NT2/D1 (cell line): ENCODE data around the gene AHSG.
A peak's percentile ranks its signal among the peaks of the same experiment; 100 is the strongest.

Experiments used
- DNase-seq: peaks from one replicate; pipeline ENCODE4 v3.0.0-alpha.2; 2011; ENCODE audit warnings: low read depth, low spot score
- H3K27me3 ChIP-seq: 2 replicates; pipeline ENCODE4 v1.6.0; 2011; ENCODE audit warnings: mild to moderate bottlenecking; ENCODE audit not compliant: insufficient read length, insufficient read depth
- H3K36me3 ChIP-seq: 2 replicates; pipeline ENCODE4 v1.6.1; 2011; ENCODE audit warnings: mild to moderate bottlenecking, low read length, mixed read lengths; ENCODE audit not compliant: insufficient read depth, insufficient read length
- H3K4me1 ChIP-seq: 2 replicates; pipeline ENCODE4 v1.5.1; 2011; ENCODE audit not compliant: insufficient read depth, insufficient read length
- H3K4me3 ChIP-seq: 2 replicates; pipeline ENCODE4 v1.5.1; 2011; ENCODE audit warnings: low read depth; ENCODE audit not compliant: insufficient read length
- H3K9ac ChIP-seq: 2 replicates; pipeline ENCODE4 v1.6.0; 2011; ENCODE audit warnings: low read depth; ENCODE audit not compliant: insufficient read length
- H3K9me3 ChIP-seq: 2 replicates; pipeline ENCODE4 v1.5.1; 2011; ENCODE audit warnings: mild to moderate bottlenecking, low read length; ENCODE audit not compliant: insufficient read depth
- SUZ12 ChIP-seq: IDR thresholded peaks from 2 replicates; pipeline ENCODE4 v1.6.1; 2011; ENCODE audit not compliant: insufficient read length, insufficient read depth; ENCODE audit errors: extremely low read depth
- YY1 ChIP-seq: IDR thresholded peaks from 2 replicates; pipeline ENCODE4 v1.6.1; 2011; ENCODE audit not compliant: insufficient read length, insufficient read depth
- ZNF274 ChIP-seq: IDR thresholded peaks from 2 replicates; pipeline ENCODE4 v1.6.1; 2011; ENCODE audit warnings: mild to moderate bottlenecking, low read depth, low read length

Gene AHSG

GRCh38 chr3:186639778-186640472, 27.1 kb downstream of the AHSG start, which contains the start of gene FETUB:
Gene FETUB (plus strand): TSS chr3:186640399. CDS start chr3:186640461, 62 bp downstream.
- Histone ChIP-seq H3K36me3 (no peaks in the 10 kb centered on the region), H3K4me1 (no peaks in the 10 kb centered on the region), H3K9me3 (peaks cover 10% of the 10 kb centered on the region; the same call in 1 of the 2 replicates), H3K27me3 (no peaks in the 10 kb centered on the region), H3K4me3 (no peak within 1 kb of the TSS), H3K9ac (no peak within 1 kb of the TSS)
- no peak for DNase-seq
- TF ChIP-seq ZNF274 (no peak), YY1 (no peak), SUZ12 (no peak)

GRCh38 chr3:186640473-186640818, 27.6 kb downstream of the AHSG start:
- no peak overlapping the region for H3K4me3 ChIP-seq
- no peaks in the 10 kb centered on the region for H3K27me3 ChIP-seq
- peaks cover 10% of the 10 kb centered on the region; the same call in 1 of the 2 replicates for H3K9me3 ChIP-seq
- no peaks in the 10 kb centered on the region for H3K4me1 ChIP-seq
- TF ChIP-seq ZNF274 (no peak), YY1 (no peak), SUZ12 (no peak)
- H3K9ac ChIP-seq: no peak overlapping the region
- no peak for DNase-seq
- H3K36me3 ChIP-seq: no peaks in the 10 kb centered on the region

GRCh38 chr3:186640929-186641328, 28.1 kb downstream of the AHSG start:
- Histone ChIP-seq H3K4me1 (no peaks in the 10 kb centered on the region), H3K4me3 (no peak overlapping the region), H3K36me3 (no peaks in the 10 kb centered on the region), H3K9me3 (peaks cover 10% of the 10 kb centered on the region; the same call in 1 of the 2 replicates), H3K27me3 (no peaks in the 10 kb centered on the region), H3K9ac (no peak overlapping the region)
- no peak for TF ChIP-seq SUZ12
- TF ChIP-seq YY1: no peak
- TF ChIP-seq ZNF274: no peak
- DNase-seq: no peak

- Histone ChIP-seq H3K9ac (no peak overlapping the region), H3K9me3 (peaks cover 10% of the 10 kb centered on the region; the same call in 1 of the 2 replicates), H3K27me3 (no peaks in the 10 kb centered on the region), H3K4me1 (no peaks in the 10 kb centered on the region), H3K4me3 (no peak overlapping the region), H3K36me3 (no peaks in the 10 kb centered on the region)
- TF ChIP-seq YY1 (no peak), SUZ12 (no peak), ZNF274 (no peak)
- DNase-seq: no peak
Measured at GRCh38 chr3:186642014-186642413, 29.2 kb downstream of the AHSG start.

- no peak overlapping the region for H3K9ac ChIP-seq
- no peak overlapping the region for H3K4me3 ChIP-seq
- no peak for TF ChIP-seq ZNF274
- TF ChIP-seq YY1: no peak
- TF ChIP-seq SUZ12: no peak
- H3K27me3 ChIP-seq: no peaks in the 10 kb centered on the region
- DNase-seq: peak; percentile 55
- H3K9me3 ChIP-seq: peaks cover 10% of the 10 kb centered on the region; the same call in 1 of the 2 replicates
- H3K4me1 ChIP-seq: no peaks in the 10 kb centered on the region
- H3K36me3 ChIP-seq: no peaks in the 10 kb centered on the region
Measured at GRCh38 chr3:186643493-186643892, 30.6 kb downstream of the AHSG start.

GRCh38 chr3:186644683-186645082, 31.8 kb downstream of the AHSG start:
- Histone ChIP-seq H3K27me3 (no peaks in the 10 kb centered on the region), H3K9me3 (no peaks in the 10 kb centered on the region), H3K4me1 (no peaks in the 10 kb centered on the region), H3K36me3 (no peaks in the 10 kb centered on the region), H3K4me3 (no peak overlapping the region), H3K9ac (no peak overlapping the region)
- TF ChIP-seq SUZ12: no peak
- no peak for TF ChIP-seq YY1
- no peak for TF ChIP-seq ZNF274
- no peak for DNase-seq

- Histone ChIP-seq H3K27me3 (no peaks in the 10 kb centered on the region), H3K9me3 (no peaks in the 10 kb centered on the region), H3K36me3 (no peaks in the 10 kb centered on the region), H3K4me3 (no peak overlapping the region), H3K4me1 (no peaks in the 10 kb centered on the region), H3K9ac (no peak overlapping the region)
- DNase-seq: no peak
- TF ChIP-seq YY1 (no peak), ZNF274 (no peak), SUZ12 (no peak)
Measured at GRCh38 chr3:186646106-186646505, 33.2 kb downstream of the AHSG start.
